Stimulated activated CD4-positive, alpha-beta T cell treated with anti-CD3 and anti-CD28 coated beads, Interleukin-2, amount 100 ng/mL, for 48 hours (primary cell): Measurements from ENCODE around the gene NOTCH1.
"Not testable (repeated sequence)": the region's sequence is repeated elsewhere in the genome, so short reads cannot be mapped to it uniquely, and the experiment has no call there.

Experiments used
- DNase-seq, 2 donors: peaks; one replicate each; pipeline ENCODE4 v3.0.0-alpha.2; 2020

Gene NOTCH1

DNA sequence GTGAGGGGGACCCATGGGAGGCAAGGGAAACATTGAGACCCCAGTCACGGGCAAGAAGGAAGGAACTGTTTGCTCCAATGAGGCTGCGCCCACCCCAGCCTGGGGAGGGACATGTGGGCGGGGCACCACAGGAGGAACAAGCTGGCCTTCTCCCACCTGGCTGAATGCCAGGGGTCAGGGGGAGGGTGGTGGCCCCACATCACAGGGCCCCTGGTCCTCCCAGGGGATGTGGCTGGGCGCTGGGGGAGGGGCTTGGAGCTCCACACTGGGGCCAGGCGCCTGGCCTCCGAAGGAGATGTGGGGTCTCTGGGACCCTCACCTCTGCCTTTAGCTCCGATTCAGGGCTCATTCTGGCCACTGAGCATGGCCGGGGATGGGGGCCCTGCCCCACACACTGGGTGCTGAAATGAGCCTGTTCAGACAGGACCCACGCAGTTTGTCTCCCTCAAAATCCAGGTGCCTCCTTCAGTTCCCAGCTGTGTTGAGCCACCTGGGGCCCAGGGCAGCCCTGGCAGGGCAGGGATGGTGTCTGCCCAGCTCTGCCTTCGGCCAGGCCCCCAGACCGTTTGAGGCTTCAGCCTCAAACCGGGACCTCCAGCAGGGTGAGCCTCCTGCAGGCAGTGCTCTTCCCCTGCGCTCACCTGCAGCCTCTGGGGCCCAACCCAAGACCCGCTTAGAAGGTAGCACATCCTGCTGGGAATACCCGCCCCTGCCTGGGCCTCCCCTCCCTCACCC is 33.2 kb upstream of the NOTCH1 start:
- no peak for DNase-seq

- no peak for DNase-seq
Observed at GRCh38 chr9:136578626-136578914, 32.7 kb upstream of the NOTCH1 start.

- no peak for DNase-seq
Observed at GRCh38 chr9:136577941-136578625, 32.2 kb upstream of the NOTCH1 start.

DNA sequence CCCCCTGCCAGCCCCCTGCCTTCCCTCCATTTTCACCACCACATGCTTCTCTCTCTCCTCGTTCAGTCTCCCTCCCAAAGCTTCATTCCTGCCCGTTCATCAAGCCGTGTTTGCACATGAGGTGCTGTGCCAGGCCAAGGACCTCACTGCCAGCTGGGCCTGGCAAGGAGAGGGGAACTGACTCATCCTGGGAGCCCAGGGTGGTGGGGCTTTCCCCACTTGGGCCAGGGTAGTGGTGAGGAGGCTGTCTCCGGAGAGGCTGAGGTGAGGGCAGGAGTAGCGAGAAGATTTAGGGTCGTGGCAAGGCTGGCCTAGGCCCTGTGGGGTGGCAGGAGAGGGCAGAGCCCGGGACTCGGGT is 30.4 kb upstream of the NOTCH1 start:
- DNase-seq = no peak

GRCh38 chr9:136575626-136576268 is 29.9 kb upstream of the NOTCH1 start:
- no peak for DNase-seq

DNA sequence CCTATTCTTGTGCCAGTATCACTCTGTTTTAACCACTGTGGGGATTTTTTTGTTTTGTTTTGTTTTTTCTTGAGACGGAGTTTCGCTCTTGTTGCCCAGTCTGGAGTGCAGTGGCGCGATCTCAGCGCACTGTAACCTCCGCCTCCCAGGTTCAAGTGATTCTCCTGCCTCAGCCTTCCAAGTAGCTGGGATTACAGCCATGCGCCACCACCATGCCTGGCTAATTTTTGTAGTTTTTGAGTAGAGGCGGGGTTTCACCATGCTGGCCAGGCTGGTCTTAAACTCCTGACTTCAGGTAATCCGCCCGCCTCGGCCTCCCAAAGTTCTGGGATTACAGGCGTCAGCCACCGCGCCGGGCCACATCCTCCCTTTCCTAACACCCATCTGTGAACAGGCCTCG is 28.8 kb upstream of the NOTCH1 start:
- DNase-seq = not testable (repeated sequence)

DNA sequence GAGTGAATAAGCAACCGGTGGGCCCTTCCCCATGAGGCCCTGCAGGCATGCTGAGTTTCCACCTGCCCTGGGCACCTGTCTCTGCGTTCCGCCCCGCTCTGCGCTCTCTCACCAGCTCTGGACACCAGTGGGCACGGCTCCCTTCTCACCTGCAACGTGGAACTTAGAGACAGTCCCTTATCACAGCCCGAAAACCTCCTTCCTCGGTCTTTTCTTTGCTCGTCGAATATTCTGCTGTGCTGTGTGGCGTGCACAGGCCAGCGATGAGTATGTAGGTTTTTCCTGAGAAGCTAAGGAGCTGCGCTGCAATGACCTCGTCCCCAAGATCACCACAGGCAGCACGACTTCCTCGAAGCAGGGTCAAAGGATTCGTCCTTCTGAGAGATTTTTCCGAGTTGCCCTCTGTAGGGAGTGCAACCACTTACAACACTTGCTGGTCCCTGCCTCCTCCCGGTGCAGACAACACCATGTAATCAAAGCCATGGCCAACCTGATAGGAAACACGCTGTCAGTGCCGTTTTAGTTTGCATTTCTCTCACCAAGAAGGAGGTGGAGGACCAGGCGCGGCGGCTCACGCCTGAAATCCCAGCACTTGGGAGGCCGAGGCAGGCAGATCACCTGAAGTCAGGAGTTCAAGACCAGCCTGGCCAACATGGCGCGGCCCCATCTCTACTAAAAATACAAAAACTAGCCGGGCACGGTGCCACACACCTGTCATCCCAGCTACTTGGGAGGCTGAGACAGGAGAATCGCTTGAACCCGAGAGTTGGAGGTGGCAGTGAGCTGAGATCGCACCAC is 27.2 kb upstream of the NOTCH1 start:
- DNase-seq = no peak

DNA sequence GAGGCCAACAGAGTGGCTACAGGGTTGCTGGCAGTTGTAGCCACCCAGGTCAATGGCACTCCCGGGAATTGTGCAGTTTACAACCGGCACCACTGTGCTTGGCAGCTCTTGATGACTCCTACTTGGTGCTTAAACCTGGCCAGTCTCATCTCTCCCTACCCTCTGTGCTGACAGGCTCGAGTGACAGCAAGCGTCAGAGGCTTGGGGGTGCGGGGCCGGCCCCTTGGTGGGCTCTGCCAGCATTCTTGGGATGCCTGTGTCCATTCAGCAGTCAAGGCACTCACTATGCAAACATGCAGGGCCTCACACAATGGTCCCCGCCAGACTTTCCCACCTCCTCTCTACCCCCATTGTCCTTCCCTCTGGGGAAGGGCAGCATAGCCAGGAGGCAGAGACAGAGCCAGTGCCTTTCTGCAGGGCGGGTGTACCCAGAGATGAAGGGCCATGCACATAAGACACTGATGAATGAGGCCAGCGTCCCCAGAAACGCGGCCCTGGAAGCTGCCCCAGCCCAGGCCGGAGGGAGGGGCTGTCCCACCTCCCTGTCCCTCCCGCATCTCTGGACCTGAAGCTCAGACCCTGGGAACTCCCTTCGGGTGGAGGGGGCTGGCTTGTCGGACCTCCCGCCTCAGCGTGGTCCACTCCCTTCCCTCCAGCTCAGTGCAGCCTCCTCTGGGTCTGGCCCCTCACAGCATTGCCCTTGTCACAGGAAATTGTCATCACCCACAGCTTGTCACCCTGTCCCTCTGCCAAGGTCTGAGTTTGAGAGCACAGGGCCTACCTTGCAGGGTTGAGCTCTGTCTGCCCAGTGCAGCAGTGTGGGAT is 26.4 kb upstream of the NOTCH1 start:
- DNase-seq = no peak

GRCh38 chr9:136571531-136571930 is 25.7 kb upstream of the NOTCH1 start:
- no peak for DNase-seq

GRCh38 chr9:136570916-136571315 is 25.1 kb upstream of the NOTCH1 start:
- no peak for DNase-seq

GRCh38 chr9:136570191-136570845 is 24.5 kb upstream of the NOTCH1 start:
- no peak for DNase-seq

DNA sequence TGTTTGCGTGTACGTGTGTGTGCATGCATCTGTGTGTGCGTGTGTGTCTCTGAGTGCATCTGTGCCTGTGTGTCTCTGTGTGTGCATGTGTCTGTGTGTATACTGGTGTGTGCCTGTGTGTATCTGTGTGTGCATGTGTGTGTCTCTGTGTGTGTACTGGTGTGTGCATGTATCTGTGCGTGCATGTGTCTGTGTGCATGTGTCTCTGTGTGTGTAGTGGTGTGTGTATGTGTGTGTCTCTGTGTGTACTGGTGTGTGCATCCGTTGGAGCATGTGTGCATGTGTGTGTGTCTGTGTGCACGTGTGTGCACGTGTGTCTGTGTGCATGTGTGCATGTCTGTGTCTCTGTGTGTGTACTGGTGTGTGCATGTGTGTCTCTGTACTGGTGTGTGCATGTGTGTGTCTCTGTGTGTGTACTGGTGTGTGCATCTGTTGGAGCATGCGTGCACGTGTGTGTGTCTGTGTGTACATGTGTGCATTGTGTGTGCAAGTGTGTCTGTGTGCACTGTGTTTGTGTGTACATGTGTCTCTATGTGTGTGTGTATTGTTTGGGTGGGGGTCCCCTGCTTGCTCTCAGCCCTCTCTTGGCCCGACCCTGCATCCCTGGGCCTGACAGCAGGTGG is 23.8 kb upstream of the NOTCH1 start:
- DNase-seq = no peak

- no peak for DNase-seq
Observed at GRCh38 chr9:136568288-136569081, 22.6 kb upstream of the NOTCH1 start.

DNA sequence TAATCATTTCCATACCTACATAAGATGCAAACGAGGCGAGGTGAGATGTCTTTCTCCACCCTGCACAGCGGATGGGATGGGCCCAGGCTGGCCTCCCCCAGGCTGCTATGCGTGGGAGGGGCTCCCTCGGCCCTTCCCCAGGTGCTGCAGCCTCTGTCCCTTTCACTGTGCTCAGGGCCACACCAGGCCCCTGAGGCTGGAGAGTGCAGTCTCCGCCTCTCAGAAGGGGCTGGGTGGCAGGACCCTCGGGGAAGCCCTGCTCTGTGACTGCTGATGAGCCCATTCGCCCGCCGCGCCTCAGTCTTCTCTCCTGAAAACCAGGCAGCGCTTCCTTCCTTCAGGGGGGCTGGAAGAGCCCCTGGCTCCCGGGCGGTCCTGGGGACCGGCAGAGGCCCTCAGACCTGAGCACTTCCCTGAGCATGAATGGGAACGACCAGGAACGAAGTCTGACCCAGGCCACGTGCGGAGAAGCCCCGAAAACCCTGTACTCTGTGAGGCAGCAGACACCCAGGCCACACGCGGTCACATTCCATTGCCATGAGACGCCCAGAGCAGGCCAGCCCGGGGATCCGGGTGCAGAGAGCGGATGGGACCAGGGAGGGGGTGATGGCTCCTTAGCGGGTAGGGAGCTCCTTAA is 21.9 kb upstream of the NOTCH1 start:
- DNase-seq = no peak

GRCh38 chr9:136566901-136567300 is 21.1 kb upstream of the NOTCH1 start:
- DNase-seq = no peak

- DNase-seq = no peak
Observed at GRCh38 chr9:136566553-136566895, 20.7 kb upstream of the NOTCH1 start.

DNA sequence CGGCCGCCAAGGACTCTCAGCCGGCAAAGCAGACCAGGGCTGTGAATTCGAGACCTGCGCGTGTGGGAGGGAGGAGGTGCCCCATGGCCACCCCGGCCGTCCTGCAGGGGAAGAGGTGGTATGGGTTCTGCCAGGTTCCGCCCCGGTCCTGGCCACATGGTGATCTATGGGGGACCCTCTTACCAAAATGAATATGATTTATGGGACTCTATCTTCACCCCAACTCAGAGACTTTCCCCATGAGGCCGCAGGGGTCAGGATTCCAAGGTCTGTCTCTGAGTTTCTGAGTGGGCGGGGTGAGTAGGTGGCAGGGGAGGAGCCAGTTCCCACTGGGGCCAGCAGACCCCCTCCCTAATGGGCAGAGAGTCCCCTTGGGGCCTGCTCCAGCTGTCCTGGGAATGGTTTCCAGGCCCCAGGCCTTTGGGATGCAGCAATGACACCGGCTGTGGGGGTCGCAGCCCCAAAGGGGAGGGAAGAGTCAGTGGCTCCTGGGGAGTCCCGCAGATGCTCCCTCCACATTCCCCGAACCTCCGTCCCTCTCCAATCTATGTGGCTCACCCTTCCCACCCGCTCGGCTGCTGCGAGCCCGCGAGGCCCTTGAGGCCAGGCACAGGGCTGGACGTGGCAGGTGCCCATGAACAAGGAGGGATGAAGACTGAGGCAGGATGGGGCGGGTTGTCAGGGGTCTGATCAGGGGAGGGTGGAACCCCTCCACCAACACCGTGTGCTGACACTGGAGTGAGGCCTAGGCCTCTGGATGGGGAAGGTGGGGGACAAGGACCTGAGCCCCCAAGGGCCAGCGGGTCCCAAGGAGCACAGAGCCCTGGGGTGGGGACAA is 20.1 kb upstream of the NOTCH1 start:
- no peak for DNase-seq

GRCh38 chr9:136565086-136565714 is 19.4 kb upstream of the NOTCH1 start:
- no peak for DNase-seq
